ENCODE results near the gene DZIP1.
A peak's percentile ranks its signal among the peaks of the same experiment; 100 is the strongest.
"Not testable (repeated sequence)": the region's sequence is repeated elsewhere in the genome, so short reads cannot be mapped to it uniquely, and the experiment has no call there.

Gene DZIP1

DNA sequence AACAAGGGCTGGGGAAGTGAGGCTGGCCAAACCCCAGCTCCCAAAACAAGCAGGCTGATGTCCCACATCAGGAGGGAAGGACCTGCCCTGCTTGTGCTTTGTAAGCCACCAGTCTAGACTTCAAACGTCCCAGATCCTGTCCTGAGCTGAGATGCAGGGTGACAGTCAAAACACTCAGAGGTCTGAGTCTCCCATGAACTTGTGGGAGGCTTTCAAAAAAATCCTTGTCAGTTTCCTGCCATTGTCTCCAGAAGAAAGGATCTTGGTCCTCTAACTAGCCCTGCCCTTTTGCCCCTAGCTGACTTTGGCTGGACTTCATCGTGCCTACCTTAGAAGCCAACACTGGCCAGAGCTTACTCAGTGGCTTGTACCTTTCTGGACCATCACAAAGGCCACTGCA, 43.3 kb downstream of the DZIP1 start:
- DNase-seq (ENCODE audit: low read depth) = no peak

DNA sequence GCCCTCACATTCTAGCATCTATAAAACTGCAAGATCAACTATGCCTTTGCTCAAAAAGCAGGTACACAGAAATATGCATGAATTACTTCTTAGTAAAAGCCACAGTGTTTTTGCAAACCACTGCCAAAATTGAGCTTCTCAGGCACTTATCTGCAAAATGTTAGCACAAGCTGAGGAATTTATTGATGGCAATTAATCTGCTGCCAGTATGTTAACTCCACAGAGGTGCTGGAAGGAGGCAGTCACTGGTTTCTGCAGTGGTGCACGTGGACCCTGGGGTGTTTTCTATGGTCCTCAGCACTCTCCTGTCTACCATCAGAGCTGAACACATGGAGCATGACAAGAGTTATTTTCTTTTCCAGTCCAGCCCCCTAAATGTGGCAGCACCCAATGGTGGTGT, 47.8 kb downstream of the DZIP1 start:
- DNase-seq (ENCODE audit: low read depth) = no peak

DNA sequence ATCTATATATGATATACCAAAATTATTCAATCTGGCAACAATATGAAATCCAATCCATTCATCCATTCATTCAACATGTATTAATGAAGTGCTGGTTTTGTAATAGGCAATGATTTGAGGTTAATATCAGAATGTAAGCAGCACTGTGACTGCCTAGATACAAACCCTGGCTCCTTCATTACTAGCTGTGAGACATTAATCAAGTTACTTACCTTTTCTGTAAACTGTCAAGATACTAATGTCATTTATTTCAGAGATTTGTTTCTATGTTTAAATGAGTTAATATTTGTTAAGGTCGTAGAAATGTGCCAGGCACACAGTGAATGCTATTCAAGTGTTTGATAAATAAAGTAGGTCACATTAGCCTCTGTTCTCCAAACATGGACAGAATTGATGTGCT, 51.0 kb downstream of the DZIP1 start:
- no peak for DNase-seq (ENCODE audit: low read depth)

DNA sequence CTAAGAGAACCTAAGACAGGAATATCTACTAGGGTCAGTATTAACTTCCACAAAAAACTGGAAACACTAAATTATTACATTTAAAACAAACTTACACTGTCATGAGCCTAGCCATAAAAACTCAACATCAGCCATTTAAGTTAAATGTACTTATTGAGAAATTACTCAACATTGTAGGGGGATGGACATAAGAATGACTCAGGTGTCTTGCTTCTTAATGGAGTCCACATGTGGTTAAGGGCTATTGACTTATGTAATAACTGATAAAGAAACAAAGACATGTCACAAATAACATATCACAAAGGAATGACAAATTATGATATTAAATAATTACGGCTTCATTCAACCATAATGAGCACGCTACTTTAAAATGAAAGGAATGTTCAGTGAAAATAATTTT, 55.8 kb downstream of the DZIP1 start:
- DNase-seq (ENCODE audit: low read depth) = peak; percentile 10

DNA sequence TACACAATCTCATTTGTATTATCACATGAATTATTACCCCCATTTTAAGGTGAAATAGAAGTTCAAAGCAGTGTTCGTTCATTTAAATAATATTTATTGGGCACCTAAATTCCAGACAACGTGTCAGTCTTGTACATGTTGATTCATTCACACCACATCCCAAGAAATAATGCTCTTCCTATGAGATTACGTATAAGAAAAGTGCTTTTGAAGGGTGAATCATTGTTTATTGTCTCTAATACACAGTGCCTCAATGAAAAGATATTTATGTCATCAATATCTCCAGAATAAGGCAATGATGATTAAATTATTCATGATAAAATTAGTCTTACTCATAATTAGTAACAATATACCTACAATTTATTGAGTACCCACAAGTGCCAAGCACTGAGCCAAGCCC, 56.4 kb downstream of the DZIP1 start:
- DNase-seq (ENCODE audit: low read depth) = no peak

DNA sequence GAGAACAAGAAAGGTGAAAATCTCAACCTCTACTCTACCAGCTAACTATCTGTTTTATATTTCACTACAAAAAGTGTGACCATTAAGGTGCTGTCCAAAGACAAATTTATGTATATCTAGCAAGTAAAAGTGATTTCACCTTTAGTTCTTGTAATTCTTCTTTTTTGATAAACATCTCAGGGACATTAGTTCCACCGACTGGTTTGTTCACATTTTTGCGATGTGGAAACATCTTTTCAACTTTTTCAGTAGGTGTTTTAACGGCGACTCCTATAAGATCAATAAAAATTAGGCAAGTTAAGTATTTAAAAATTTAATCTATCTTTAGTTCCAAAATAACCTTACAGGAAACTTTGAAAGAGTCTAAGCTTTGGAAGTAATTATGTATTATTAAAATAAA, 58.6 kb downstream of the DZIP1 start:
- no peak for DNase-seq (ENCODE audit: low read depth)

DNA sequence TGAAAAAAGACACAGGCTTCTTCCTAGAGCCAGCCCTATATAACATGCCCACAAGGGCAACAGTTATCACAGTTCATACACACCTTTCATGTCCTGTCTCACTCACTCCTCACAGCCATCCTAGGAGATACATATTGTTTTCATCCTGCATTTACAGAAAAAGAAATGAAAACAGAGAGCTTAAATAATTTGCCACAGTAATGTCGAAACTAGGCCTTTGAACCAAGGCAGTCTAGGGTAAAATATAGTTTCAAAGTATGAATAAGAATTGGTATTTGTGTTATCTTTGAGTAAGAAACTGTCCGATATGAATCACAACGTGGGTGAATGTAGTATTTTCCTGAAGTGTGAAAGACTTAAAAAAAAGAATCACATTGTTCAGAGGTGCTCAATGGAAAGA, 65.2 kb downstream of the DZIP1 start:
- DNase-seq (ENCODE audit: low read depth) = no peak

DNA sequence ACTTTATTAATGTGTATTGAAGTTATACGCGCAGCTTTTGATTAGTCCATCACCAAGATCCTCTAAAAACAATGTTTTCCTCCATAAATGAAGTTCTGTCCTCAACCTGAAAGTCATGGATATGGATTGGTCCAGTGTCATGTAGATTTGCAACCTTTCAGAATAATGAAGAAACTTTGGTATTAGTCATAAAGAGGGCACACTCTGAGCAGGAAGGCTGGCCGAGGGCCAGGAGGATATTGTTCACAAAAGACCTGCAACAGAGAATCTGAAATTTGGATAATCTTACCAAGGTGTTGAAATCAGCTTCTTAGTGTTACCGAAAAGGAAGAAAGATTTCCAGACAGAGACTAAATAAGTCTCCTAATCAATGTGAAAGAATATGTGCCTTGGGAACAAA, 71.3 kb downstream of the DZIP1 start:
- DNase-seq (ENCODE audit: low read depth) = peak; percentile 23

DNA sequence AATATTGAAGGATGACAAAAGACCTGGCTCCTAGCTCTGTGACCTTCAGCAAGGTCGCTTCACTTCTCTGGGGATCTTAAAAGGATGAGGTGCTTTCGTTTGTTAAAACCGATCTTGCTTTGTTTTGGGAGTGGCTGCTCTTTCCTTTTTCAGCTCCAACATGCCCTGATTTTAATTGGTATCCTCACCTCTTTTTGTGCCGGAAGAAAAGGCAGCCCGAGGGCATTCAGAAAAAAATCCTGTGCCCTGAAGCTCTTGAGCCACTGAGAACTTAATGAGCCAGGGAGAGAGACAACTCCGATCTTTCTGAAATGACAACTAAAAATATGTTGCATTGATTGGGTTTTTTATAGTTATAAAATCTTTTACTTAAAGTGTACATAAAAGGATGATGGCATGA, 72.6 kb downstream of the DZIP1 start:
- DNase-seq (ENCODE audit: low read depth) = no peak

DNA sequence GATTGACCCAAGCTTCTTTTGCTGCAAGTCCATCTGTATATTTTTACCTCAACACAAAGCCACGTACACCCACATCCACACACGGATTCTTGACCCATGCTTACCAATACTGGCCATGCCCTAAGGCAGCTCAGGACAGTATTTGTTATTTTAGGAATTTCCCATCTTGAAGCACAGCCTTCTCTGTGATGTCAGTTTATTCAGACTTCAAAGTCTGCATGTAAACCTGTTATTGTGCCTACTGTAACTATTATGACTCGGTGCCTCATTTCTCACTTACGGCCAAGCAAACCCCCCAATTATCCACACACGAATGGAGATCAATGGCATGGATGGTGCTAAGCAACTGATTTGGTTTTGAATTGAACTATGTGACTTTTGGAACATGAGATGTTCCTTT, 74.5 kb downstream of the DZIP1 start:
- DNase-seq (ENCODE audit: low read depth) = no peak

DNA sequence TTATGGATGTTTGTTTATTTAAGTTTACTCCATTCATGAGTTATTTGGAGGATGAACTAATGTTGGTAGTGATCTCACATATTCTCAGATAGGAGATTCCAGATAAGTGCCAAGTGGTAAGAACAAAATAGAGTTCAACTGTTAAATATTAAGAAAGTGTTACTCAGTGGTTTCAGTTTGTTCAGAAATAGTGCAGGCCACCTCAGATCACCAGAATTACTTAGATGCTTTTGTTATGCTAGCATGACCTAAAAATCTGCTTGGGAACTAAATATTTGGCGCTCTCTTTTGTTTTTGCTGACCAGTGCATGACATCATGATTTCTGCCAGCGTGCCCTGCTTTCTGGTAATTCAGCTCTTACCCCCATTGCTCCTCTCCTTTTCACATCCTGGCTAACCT, 76.4 kb downstream of the DZIP1 start:
- DNase-seq (ENCODE audit: low read depth) = no peak

DNA sequence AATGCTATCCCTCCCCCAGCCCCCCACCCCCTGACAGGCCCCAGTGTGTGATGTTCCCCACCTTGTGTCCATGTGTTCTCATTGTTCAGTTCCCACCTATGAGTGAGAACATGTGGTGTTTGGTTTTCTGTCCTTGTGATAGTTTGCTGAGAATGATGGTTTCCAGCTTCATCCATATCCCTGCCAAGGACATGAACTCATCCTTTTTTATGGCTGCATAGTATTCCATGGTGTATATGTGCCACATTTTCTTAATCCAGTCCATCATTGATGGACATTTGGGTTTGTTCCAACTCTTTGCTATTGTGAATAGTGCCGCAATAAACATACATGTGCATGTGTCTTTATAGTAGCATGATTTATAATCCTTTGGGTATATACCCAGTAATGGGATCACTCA, 78.7 kb downstream of the DZIP1 start:
- DNase-seq (ENCODE audit: low read depth) = not testable (repeated sequence)

DNA sequence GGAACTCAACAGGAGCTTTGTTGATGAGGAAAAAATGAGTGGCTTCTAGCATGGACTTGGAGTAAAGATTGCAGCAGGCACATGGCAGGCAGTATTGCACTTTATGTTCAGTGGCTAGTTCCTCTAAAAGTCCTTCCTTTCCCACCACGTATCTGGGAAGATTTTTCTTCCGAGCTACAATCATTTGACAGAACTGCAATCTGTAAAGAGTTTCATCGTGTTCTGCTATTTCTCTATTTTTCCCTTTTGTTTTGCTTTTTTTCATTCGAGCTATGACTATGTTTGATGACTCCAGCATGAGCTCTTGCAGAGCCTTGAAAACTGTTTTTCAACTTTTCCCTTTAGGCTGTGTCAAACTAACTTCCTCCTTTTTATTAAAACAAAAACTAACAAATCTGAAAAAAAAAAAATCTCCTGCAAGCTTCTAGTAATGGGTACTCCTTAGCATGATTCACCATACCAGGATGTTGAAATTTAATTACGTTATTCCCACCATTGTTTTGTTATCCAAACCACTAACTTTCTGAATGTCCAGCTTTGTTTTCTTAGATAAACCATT, 79.7 kb downstream of the DZIP1 start:
- peak; percentile 67 for DNase-seq (ENCODE audit: low read depth)

DNA sequence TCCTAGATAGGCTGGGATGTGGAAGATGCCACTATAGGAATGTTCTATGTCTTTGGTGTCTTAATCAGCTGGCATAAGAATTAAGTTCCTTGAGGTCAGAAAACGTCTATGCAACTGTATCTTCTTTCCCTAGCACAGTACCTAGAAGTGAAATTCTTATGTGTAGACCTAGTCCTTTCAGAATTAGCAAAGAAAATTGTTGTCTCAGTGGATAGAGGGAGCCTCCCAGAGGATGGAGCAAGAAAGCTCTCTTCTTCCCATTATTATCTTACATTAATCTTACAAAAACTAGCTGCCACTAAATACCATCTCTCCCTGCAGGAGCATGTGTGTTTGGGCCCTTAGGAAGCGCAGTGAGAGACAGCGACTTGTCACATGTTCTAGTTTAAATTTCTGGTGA, 80.4 kb downstream of the DZIP1 start:
- peak; percentile 12 for DNase-seq (ENCODE audit: low read depth)

DNA sequence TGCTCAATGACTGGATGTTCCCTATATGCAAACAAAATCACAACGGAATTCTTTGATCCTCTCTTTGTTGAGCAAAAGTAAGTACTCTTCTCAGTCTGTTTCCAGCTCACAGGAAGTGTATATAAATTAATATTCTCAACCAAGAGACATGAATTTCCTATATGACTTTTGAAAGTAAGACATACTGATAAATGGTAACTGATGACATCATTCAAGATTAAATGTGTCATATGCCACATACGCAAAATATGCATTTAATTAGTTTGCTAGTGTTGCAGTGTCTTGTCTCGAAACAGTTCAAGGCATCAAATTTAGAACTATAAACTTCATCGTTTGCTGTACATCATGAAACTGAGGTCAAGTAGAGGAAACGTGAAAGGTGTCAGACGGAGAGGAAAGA, 84.1 kb downstream of the DZIP1 start:
- DNase-seq (ENCODE audit: low read depth) = no peak

DNA sequence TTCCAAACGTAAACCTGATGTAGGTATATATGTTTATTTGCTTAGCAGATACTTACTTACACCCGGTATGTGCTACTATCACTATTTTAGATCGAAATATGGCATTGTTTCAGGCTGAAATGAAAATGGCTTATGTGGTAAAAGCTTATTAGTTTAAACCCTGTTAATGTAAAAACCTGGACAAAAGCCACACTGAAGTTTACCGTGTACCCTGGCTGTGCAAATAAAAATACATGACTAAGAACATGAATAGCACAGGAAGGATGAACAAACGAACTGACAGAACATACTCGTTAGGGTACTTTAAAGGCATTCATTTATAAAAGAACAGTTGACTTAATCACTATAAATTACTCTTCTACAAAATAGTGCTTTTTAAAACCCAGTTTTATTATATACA, 85.4 kb downstream of the DZIP1 start:
- no peak for DNase-seq (ENCODE audit: low read depth)

DNA sequence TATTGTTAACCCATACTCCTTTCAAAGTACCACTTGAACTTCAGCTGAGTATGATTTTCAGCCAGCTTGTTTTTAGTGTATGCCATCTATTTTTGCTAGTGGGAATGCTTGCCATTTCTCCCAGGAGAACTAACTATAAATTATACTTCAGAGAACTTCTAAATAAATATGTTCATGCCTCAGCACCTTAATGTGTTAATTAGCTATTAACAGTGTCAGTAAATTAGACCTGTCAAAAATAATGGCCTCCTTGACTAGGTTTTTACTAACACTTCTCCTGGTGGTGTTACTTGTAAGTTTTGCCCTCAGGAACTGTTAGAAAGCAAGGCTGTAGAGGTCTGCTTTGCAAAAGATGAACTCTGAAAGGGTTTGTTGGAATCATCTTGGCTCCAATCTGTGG, 87.5 kb downstream of the DZIP1 start:
- DNase-seq (ENCODE audit: low read depth) = no peak

DNA sequence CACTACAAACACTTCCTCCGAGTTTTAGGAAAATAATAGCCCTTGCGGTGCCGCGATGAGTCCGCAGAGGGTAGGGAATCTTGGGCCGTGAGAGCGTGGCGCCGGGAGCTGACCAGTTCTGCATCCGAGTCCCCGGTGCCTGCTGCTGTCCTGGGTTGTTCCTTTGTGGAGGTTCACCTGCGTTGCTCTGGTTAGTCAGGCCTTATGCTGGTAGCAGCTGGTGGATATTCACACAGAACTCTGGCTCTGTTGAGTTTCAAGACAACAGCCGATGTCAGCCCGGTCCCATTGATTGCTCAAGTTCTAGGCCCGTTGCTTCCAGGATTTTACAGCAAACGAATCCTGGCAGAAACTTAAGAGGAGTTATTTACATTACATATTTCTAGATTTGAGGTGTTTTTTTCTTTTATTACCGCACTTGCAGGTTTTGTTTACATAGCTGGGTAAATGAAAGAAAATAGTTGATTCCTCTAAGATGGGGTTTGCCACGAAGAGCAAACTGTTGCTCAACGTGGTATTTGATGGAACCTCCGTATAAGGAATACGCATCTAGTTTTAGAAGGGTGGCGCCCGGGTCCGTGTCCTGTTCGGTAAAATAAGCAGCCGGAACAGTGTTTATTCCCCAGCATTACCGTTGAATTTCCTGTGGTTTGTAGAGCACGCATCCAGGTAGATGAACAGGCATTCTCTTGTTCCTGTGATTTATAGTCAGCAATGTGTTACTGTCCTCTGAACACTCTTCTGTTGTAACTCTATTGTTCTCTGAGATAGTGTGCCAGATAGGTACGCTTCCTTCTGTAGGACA, 90.7 kb downstream of the DZIP1 start:
- no peak for DNase-seq (ENCODE audit: low read depth)

DNA sequence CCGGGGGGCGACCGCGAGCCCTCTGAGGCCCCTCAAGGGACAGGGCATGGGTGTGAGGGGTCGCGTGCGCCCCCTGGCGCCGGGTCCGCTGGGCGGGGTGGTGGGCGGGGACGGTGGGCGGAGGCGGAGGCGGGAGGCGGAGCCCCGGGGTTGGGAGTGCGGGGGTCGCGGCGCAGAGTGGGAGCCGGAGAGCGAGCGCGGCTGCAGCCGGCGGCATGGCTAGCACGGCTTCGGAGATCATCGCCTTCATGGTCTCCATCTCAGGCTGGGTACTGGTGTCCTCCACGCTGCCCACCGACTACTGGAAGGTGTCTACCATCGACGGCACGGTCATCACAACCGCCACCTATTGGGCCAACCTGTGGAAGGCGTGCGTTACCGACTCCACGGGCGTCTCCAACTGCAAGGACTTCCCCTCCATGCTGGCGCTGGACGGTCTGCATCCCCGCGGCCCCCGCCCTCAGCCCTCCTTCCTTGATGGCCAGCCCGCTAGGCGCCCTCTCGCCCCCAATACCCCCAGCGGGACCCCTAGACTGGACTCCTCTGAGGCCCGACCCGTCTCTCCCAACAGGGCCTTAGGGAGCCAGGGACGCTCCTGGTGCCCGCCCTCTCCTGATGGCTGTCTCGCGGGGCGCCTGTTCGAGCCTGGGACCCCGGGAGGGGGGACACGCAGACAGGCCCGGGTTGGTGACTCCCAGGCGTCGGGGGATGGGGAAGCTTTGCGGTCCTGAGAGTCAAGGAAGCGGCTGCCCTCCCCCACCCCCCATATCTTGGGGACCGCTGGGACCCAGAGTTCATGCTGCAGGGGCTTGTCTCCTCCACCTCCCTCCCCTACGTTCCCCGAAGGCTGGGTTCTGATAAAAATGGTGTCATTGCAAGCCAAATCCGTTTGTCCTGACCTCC, 91.7 kb downstream of the DZIP1 start, which contains the start of gene CLDN10:
CLDN10 (plus strand) TSS at position 182 of the 903 bp plus-strand sequence; CDS start at position 216, 34 bp downstream.
- DNase-seq (ENCODE audit: low read depth) = no peak

DNA sequence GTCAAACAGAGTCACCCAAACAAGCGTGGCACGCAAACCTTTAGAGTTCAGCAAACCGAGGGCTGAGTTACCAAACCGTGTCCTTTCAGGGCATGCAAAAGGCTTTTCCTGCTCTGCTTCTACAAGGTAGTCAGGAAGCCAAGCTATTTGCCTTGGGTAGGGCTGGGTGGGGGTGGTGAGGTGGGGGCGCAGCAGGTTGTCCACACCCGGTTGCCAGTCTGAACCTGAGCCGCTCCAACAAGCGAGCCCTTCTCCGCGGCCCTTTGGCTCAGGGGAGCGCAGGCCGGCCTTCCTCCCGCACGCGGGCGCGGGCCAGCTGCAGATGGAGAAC, 92.3 kb downstream of the DZIP1 start:
- no peak for DNase-seq (ENCODE audit: low read depth)

DNA sequence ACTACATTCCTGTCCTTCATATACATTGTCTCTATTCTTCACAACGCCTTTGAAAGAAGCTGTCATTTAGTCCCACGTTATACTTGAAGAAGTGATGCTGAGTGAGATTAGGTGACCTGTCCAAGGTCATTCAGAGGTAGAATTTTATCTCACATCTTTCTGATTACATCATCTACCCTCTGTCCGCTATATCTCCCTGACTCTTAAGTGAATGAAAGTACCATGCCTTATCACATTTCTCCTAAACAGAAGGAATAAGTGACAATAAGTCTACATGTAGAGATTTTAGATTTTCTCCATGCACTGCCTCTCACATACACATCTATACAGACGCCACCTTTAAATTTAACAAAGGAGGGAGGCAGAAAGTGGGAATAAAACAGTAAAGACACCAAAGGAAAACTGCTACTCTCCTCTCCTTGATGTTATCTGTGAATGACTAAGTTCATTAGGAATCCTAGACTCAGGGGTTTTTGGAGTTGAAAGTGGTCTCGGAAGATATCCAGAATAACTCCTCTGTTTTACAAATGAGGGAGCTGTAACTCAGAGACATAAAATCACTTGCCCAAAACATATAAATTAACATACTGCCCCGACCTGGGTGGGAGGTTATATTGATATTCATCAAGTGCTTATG, 96.9 kb downstream of the DZIP1 start:
- no peak for DNase-seq (ENCODE audit: low read depth)

DNA sequence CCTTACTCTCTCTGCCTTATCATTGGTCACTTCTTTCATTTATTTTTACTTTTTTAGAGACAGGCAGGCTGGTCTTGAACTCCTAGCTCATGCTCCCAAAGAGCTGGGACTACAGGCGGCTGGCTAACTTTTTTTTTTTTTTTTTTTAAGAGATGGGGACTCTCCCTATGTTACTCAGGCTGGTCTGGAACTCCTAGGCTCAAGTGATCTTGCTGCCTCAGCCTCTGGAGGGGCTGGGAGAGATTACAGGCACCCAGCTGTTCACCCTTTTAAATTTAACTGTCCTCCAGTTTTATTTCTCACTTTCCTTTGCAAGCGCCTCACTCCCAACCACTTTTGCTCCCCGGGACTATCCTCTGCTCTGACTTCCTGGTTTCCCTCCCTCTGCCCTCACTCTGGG, 97.6 kb downstream of the DZIP1 start:
- no peak for DNase-seq (ENCODE audit: low read depth)

DNA sequence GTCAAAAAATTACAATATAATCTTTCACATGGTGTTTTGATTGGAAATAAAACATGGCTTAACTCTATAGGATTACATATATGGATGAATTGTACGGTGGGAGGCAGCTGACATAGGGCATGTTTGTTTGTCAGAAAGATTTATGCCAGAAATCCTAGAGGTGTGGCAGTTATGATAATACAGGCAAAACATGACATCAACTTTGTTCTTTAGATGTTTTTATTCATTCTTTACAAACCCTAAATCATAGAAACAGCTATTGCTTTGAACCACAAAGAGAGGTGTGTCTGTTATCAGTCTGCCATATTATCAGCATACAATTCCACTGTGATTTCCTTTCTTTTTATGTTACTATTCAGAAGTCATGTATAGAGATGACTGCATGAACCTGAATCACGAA, 100.2 kb downstream of the DZIP1 start:
- DNase-seq (ENCODE audit: low read depth) = no peak

Measured in EH (cell line).